Measurements from ENCODE around the gene MAPRE2. TPM values are rescaled to one million over a fixed set of nuclear protein-coding genes. Genes with fewer than 3 reads are reported as not detected.

MAPRE2 gene
- total RNA-seq, 1 experiment from 2014 or later, result 14.6 TPM

DNA sequence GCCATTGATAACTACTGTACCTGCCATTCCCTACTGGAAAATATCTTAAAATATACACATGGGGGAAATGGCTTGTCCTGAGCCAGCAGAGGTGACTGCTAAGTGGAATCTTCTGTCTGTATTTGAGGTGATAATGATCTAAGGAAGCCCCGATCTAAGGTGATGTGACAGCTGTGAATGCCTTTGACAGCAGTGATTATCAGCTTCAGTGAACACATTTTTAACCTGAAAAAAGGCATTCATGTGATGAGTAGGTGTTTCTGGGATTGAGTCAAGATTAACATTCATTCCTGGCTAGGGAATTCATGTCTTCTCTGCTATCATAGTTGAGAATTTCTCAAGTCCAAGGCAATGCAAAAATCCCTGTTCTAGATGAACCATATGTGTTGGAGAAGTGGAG lies 9.1 kb upstream of the MAPRE2 start:
- DNase-seq (ENCODE audit: low read depth), result no peak

DNA sequence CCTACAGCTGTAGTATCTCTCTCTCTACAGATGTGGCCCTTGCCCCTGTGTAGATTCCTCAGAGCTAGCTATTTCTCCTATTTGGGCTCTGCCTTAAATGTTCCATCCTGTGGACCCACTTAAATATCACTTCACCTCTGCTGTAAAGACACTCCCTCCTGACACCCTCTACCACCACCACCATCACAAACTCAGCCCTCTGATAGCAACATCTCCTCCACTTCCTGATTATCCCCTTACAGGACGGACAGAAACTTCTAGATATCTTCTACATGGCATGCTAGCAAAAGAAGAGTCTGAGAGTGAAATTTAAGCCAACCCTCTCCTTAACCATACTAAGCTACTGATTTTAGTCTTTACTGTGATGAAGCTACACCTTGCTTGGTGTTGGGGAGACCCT lies 3.2 kb upstream of the MAPRE2 start:
- DNase-seq (ENCODE audit: low read depth), result no peak

- DNase-seq (ENCODE audit: low read depth), result no peak
Measured at GRCh38 chr18:35038881-35039491, 2.2 kb upstream of the MAPRE2 start.

- DNase-seq (ENCODE audit: low read depth), result no peak
Measured at GRCh38 chr18:35040638-35040987, 600 bp upstream of the MAPRE2 start.

DNA sequence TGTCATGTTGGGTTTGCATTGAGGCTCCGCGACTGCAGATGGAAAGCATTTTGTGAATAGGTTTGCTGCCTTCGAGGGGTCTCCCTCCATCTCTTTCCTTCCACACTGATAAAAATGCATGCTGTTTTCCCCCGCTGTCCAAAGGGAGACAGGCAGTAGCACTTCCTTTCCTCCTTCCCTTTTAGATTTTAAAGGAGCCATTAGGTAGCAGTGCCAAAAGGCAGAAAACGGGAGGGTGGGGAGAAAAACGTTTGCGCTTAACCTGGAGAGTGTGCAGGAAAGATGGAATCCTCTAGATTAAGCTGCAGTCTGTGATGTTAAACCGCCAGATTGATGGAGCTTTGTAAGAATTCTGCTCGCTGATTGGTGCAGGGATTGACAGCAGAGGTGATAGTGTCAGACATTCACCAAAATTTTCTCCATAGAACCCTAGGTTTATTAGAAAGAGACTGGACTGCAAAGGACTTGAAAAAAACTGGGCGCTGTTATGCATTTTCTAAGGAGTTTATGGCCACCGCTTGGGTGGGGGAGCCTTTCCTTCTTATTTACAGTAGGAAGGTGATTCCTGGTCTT lies 688 bp downstream of the MAPRE2 start:
- no peak for DNase-seq (ENCODE audit: low read depth)

DNA sequence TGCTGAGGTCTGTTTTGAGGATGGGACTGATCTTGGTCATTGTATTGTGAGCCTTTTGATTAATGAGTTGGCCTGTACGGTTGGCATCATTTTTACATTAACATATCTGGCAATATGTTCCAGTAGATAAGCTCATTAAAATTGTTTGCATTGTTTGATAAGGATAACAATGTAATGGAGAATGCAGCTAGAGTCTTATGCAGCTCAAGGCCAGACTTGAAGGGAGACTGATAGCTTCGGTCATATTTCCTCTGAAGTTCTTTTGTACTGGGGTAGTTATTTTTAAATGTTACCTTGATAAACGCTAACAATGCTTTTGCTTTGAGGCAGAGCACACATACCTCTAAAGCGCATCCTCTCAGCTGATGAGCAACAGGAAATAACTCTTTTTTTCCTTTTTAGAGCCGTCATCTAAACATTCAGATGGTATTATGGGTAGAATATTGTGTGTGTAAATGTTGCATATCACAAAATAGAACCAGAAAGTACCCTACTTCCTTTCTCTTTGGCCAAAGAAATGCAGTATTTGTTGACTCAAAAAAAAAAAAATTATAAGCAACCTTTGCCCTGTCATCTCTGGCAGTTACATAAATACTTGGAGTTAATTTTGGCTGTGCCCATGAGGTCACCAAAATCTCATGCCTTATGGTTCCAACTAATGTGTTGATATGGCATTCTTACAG lies 1.3 kb downstream of the MAPRE2 start:
- no peak for DNase-seq (ENCODE audit: low read depth)

DNA sequence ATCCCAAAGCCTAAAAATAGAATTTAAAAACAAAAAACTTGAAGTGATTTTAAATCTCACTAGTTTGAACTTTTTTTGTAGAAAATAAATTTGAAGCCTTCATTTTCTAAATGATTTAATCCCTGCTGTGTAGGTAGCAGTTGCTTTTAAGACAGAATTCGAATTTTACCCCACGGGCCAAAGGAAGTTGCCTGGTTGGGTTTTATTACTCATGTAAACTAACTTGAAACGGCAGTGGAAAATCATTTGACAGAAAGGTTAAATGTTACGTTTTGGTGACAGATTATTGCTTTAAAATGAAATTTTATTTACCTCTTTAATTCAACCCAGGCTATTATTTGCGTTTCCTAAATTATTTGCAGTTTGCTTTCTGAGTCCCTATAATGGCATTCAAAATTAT lies 2.0 kb downstream of the MAPRE2 start:
- DNase-seq (ENCODE audit: low read depth), result no peak

GRCh38 chr18:35045121-35045520 lies 3.9 kb downstream of the MAPRE2 start:
- no peak for DNase-seq (ENCODE audit: low read depth)

DNA sequence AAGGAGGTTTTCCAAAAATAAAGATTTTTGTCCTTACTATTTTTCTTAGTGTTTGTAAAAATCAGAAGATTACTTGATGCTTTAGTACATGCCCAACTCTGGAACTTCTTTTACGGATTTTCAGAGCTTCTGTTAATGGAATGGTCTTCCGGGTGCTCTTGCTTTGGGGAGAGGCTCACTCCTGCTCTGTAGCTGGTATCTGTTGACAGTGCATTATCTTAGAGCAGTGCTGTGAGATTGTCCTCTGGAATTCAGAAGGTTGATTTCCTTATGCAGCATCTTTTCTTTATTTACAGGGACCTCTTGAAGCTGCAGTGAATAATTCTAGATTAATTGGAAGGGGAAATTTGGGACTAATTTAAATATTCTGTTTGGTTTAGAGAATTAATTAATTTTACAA lies 4.6 kb downstream of the MAPRE2 start:
- DNase-seq (ENCODE audit: low read depth), result no peak

DNA sequence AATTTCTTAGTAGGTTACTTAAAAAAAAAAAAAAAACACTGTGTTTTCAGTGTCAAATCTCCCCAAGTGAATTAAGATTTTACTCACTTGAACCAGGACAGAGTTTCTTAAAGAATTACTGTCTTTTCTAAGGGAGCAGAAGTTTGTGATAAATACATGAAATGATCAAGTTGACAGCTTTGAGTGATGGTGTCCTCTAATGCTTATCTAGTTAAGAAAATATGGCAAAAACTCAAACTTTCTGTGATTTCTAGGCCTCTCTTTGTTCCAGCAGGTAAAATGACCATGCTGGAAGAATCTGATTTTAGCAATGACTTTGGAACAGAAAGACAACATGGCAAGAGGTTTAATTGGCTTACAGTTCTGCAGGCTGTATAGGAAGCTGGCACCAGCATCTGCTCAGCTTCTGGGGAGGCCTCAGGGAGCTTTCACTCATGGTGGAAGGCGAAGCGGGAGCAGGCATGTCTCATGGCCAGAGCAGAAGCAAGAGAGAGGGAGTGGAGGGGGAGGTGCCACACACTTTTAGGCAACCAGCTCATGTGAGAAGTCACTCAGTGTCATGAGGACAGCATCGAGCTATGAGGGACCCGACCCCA lies 6.6 kb downstream of the MAPRE2 start:
- DNase-seq (ENCODE audit: low read depth), result no peak

DNA sequence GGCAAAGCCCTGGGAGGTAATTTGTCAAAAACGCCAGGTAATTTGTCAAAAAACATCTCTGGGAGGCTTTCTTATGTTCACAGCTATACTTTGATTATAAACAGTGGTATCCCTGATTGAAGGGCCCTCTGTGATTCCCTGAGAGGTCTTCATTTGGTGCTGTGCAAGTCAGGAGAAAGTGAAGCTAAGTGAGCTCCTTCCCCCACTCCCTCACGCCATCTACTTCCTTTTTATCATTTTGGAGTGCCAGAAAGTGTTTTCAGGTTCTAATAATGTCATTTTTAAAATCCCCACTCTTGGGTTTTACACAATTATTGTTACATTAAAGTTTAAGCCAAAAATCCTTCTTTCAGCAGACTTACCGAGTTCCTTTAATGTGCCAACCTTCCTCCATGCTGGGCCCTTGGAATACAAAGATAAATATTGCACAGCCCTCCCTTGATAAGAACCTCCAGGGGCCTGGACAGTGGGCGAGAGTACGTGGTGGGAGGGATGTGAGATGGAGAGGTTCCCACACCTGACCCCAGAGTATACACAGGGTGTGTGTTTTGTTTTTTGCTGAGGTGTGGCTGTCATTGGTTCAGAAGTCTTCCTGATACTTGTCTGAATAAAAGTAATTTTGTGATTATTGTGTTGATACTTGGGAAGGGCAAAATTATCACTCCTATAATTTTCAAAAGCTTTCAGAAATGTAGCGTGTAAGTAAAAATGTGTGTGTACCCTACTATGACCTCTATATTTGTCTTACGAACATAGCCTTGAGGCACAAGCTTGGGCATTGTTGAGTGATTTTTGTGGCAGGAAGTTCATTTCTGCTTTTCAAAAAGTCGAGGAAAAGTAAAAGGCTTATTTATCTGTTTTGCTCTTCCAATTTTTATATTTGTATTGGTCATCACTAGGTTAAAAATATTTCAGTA lies 8.2 kb downstream of the MAPRE2 start:
- DNase-seq (ENCODE audit: low read depth), result no peak

GRCh38 chr18:35050028-35050546 lies 8.9 kb downstream of the MAPRE2 start:
- no peak for DNase-seq (ENCODE audit: low read depth)

DNA sequence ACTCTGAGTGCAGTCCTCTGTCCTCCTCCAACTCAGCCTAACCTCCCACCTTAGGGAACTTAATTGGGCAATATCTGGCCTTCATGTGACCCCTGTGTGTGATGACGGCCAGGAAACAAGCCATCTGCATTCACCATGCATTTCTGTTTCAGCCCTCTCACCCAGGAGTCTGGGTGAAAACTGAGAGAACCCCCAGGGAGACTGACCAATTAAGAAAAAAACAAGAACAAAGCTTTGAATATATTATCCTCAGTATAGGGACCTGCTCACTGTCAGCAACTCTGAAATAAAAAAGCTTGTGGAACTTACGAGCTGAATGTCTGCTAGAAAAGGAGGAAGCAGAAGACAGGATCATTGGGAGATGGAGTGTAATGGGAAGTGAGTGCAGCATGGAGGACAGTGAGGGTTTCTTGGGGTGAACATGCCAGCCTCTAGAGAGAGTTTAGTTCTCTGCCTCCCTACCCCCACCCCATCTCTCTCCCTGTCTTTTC lies 9.5 kb downstream of the MAPRE2 start:
- DNase-seq (ENCODE audit: low read depth), result no peak

- DNase-seq (ENCODE audit: low read depth), result no peak
Measured at GRCh38 chr18:35051641-35052377, 10.6 kb downstream of the MAPRE2 start.

- no peak for DNase-seq (ENCODE audit: low read depth)
Measured at GRCh38 chr18:35054401-35054800, 13.2 kb downstream of the MAPRE2 start.

- no peak for DNase-seq (ENCODE audit: low read depth)
Measured at GRCh38 chr18:35055105-35055504, 13.9 kb downstream of the MAPRE2 start.

DNA sequence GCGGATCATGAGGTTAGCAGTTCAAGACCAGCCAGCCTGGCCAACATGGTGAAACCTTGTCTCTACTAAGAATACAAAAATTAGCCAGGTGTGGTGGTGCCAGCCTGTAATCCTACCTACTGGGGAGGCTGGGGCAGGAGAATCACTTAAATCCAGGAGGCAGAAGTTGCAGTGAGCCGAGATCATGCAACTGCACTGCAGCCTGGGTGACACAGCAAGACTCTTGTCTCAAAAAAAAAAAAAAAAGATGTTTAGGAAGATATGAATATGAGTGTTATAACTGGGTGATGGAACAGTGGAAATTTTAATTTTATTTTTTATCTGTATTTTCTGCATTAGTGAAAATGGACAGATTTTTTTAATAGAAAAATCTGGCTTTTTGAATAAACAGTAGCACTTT lies 14.5 kb downstream of the MAPRE2 start:
- no peak for DNase-seq (ENCODE audit: low read depth)

GRCh38 chr18:35059280-35059927 lies 18.2 kb downstream of the MAPRE2 start:
- DNase-seq (ENCODE audit: low read depth), result no peak

- no peak for DNase-seq (ENCODE audit: low read depth)
Measured at GRCh38 chr18:35060122-35060815, 19.1 kb downstream of the MAPRE2 start.

GRCh38 chr18:35061336-35061735 lies 20.1 kb downstream of the MAPRE2 start:
- no peak for DNase-seq (ENCODE audit: low read depth)
